ENCODE results near the gene FBRSL1.

Gene FBRSL1

GRCh38 chr12:132500142-132500855 is 10.3 kb downstream of the FBRSL1 start:
- no peak for DNase-seq

GRCh38 chr12:132500856-132501180 is 10.9 kb downstream of the FBRSL1 start:
- DNase-seq = no peak

GRCh38 chr12:132501204-132501940 is 11.4 kb downstream of the FBRSL1 start:
- DNase-seq = no peak

GRCh38 chr12:132502149-132502881 is 12.4 kb downstream of the FBRSL1 start:
- DNase-seq = no peak

GRCh38 chr12:132502882-132503193 is 12.9 kb downstream of the FBRSL1 start:
- no peak for DNase-seq

GRCh38 chr12:132503618-132504204 is 13.8 kb downstream of the FBRSL1 start:
- no peak for DNase-seq

GRCh38 chr12:132505105-132505851 is 15.3 kb downstream of the FBRSL1 start:
- DNase-seq = no peak

- no peak for DNase-seq
Observed at GRCh38 chr12:132505852-132506219, 15.9 kb downstream of the FBRSL1 start.

- peak in 3 of 5 experiments; percentile 42 to 66 (median 42) for DNase-seq
Observed at GRCh38 chr12:132506328-132507160, 16.6 kb downstream of the FBRSL1 start.

GRCh38 chr12:132507161-132507538 is 17.2 kb downstream of the FBRSL1 start:
- DNase-seq = no peak

GRCh38 chr12:132507656-132508490 is 17.9 kb downstream of the FBRSL1 start:
- DNase-seq = no peak

- DNase-seq = no peak
Observed at GRCh38 chr12:132508491-132508740, 18.5 kb downstream of the FBRSL1 start.

- no peak for DNase-seq
Observed at GRCh38 chr12:132508860-132509732, 19.1 kb downstream of the FBRSL1 start.

- DNase-seq = no peak
Observed at GRCh38 chr12:132510111-132510724, 20.3 kb downstream of the FBRSL1 start.

- no peak for DNase-seq
Observed at GRCh38 chr12:132510746-132511477, 21.0 kb downstream of the FBRSL1 start.

GRCh38 chr12:132511516-132512196 is 21.7 kb downstream of the FBRSL1 start:
- DNase-seq = no peak

GRCh38 chr12:132512197-132513069 is 22.5 kb downstream of the FBRSL1 start:
- no peak for DNase-seq

GRCh38 chr12:132513070-132513398 is 23.1 kb downstream of the FBRSL1 start:
- no peak for DNase-seq
